Liver (tissue), 3 donors: ENCODE data around the gene SCN3A.

Experiments
- EGR1 ChIP-seq, 2 donors: IDR thresholded peaks; 2 replicates each; pipeline ENCODE4 v1.6.1; 2016 to 2018; ENCODE audit warnings: antibody characterized with exemption in 2 of 2, low read depth in 2 of 2
- GABPA ChIP-seq, 2 donors: IDR thresholded peaks in 1 of 2; conservative IDR thresholded peaks in 1 of 2; 2 replicates each; pipeline ENCODE4 v1.6.1; 2016; ENCODE audit warnings: antibody characterized with exemption in 2 of 2, mild to moderate bottlenecking in 1 of 2, moderate library complexity in 1 of 2
- HNF4G ChIP-seq: IDR thresholded peaks from 2 replicates; pipeline ENCODE4 v1.6.1; 2016; ENCODE audit warnings: antibody characterized with exemption
- JUND ChIP-seq, 2 donors: IDR thresholded peaks; 2 replicates each; pipeline ENCODE4 v1.6.1; 2016; ENCODE audit warnings: antibody characterized with exemption in 2 of 2
- RAD21 ChIP-seq, 2 donors: IDR thresholded peaks; 2 replicates each; pipeline ENCODE4 v1.6.1; 2016; ENCODE audit warnings: antibody characterized with exemption in 2 of 2, mild to moderate bottlenecking in 2 of 2
- RXRA ChIP-seq, 2 donors: IDR thresholded peaks; 2 replicates each; pipeline ENCODE4 v1.6.1; 2017 to 2018; ENCODE audit warnings: antibody characterized with exemption in 2 of 2, mild to moderate bottlenecking in 1 of 2
- SP1 ChIP-seq: IDR thresholded peaks from 2 replicates; pipeline ENCODE4 v1.6.1; 2018; ENCODE audit warnings: antibody characterized with exemption, mild to moderate bottlenecking
- TAF1 ChIP-seq: conservative IDR thresholded peaks from 2 replicates; pipeline ENCODE4 v1.6.1; 2016; ENCODE audit warnings: antibody characterized with exemption, mild to moderate bottlenecking
- YY1 ChIP-seq: IDR thresholded peaks from 2 replicates; pipeline ENCODE4 v1.6.1; 2016; ENCODE audit warnings: antibody characterized with exemption, mild to moderate bottlenecking
- TF ChIP-seq, protein P1 (sequence below): IDR thresholded peaks from 2 replicates; pipeline ENCODE4 v1.6.1; 2016; ENCODE audit warnings: antibody characterized with exemption, mild to moderate bottlenecking
- TF ChIP-seq, protein P2 (sequence below): fragments of 150-350 bp; IDR thresholded peaks from 2 replicates; pipeline ENCODE4 v1.5.1; 2017; ENCODE audit warnings: improper control_type of control experiment, low read depth, low read length; ENCODE audit not compliant: missing input control
- TF ChIP-seq, protein P3 (sequence below): IDR thresholded peaks from 2 replicates; pipeline ENCODE4 v1.6.1; 2016; ENCODE audit warnings: antibody characterized with exemption
- TF ChIP-seq, protein P4 (sequence below): IDR thresholded peaks from 2 replicates; pipeline ENCODE4 v1.6.1; 2016; ENCODE audit warnings: antibody characterized with exemption
- TF ChIP-seq, protein P5 (sequence below): IDR thresholded peaks from 2 replicates; pipeline ENCODE4 v1.6.1; 2016; ENCODE audit warnings: antibody characterized with exemption
- donor health status: healthy.
- donor health status: healthy.

DNA sequence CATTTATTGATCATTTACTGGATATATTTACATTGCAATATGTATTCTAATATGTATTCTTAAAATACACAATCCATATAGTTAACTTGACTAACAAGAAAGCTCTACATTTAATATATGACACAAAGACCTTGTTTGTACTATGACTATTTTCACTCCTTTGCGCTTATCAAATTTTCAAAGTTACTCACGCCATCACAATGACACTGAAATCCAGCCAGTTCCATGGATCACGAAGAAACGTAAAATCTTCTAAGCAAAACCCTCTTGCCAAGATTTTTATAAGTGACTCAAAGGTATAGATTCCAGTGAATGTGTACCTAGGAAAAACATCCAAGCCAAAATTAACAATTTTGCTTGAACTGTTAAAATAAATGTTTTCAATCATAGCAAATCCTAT, 39.6 kb downstream of the SCN3A start:
- TF ChIP-seq, protein P1, sequence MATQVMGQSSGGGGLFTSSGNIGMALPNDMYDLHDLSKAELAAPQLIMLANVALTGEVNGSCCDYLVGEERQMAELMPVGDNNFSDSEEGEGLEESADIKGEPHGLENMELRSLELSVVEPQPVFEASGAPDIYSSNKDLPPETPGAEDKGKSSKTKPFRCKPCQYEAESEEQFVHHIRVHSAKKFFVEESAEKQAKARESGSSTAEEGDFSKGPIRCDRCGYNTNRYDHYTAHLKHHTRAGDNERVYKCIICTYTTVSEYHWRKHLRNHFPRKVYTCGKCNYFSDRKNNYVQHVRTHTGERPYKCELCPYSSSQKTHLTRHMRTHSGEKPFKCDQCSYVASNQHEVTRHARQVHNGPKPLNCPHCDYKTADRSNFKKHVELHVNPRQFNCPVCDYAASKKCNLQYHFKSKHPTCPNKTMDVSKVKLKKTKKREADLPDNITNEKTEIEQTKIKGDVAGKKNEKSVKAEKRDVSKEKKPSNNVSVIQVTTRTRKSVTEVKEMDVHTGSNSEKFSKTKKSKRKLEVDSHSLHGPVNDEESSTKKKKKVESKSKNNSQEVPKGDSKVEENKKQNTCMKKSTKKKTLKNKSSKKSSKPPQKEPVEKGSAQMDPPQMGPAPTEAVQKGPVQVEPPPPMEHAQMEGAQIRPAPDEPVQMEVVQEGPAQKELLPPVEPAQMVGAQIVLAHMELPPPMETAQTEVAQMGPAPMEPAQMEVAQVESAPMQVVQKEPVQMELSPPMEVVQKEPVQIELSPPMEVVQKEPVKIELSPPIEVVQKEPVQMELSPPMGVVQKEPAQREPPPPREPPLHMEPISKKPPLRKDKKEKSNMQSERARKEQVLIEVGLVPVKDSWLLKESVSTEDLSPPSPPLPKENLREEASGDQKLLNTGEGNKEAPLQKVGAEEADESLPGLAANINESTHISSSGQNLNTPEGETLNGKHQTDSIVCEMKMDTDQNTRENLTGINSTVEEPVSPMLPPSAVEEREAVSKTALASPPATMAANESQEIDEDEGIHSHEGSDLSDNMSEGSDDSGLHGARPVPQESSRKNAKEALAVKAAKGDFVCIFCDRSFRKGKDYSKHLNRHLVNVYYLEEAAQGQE: no peak
- TF ChIP-seq, protein P2, sequence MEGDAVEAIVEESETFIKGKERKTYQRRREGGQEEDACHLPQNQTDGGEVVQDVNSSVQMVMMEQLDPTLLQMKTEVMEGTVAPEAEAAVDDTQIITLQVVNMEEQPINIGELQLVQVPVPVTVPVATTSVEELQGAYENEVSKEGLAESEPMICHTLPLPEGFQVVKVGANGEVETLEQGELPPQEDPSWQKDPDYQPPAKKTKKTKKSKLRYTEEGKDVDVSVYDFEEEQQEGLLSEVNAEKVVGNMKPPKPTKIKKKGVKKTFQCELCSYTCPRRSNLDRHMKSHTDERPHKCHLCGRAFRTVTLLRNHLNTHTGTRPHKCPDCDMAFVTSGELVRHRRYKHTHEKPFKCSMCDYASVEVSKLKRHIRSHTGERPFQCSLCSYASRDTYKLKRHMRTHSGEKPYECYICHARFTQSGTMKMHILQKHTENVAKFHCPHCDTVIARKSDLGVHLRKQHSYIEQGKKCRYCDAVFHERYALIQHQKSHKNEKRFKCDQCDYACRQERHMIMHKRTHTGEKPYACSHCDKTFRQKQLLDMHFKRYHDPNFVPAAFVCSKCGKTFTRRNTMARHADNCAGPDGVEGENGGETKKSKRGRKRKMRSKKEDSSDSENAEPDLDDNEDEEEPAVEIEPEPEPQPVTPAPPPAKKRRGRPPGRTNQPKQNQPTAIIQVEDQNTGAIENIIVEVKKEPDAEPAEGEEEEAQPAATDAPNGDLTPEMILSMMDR: no peak
- TF ChIP-seq TAF1 (no peak), RAD21 (IDR thresholded peaks at IDR 0.05) (no peak), YY1 (no peak), EGR1 (IDR thresholded peaks at IDR 0.05; ENCODE audit: low read depth in 2 of 2) (no peak), GABPA (IDR thresholded peaks at IDR 0.05 in 1 of 2, conservative IDR thresholded peaks at IDR 0.05 in 1 of 2) (no peak), SP1 (no peak), JUND (IDR thresholded peaks at IDR 0.05) (no peak), HNF4G (no peak), RXRA (IDR thresholded peaks at IDR 0.05) (no peak)
- TF ChIP-seq, protein P3, sequence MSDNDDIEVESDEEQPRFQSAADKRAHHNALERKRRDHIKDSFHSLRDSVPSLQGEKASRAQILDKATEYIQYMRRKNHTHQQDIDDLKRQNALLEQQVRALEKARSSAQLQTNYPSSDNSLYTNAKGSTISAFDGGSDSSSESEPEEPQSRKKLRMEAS: no peak
- TF ChIP-seq, protein P4, sequence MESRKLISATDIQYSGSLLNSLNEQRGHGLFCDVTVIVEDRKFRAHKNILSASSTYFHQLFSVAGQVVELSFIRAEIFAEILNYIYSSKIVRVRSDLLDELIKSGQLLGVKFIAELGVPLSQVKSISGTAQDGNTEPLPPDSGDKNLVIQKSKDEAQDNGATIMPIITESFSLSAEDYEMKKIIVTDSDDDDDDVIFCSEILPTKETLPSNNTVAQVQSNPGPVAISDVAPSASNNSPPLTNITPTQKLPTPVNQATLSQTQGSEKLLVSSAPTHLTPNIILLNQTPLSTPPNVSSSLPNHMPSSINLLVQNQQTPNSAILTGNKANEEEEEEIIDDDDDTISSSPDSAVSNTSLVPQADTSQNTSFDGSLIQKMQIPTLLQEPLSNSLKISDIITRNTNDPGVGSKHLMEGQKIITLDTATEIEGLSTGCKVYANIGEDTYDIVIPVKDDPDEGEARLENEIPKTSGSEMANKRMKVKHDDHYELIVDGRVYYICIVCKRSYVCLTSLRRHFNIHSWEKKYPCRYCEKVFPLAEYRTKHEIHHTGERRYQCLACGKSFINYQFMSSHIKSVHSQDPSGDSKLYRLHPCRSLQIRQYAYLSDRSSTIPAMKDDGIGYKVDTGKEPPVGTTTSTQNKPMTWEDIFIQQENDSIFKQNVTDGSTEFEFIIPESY: no peak
- TF ChIP-seq, protein P5, sequence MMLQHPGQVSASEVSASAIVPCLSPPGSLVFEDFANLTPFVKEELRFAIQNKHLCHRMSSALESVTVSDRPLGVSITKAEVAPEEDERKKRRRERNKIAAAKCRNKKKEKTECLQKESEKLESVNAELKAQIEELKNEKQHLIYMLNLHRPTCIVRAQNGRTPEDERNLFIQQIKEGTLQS: no peak
